Peyer's patch (tissue), 4 donors: ENCODE data around the gene AK4.

ENCODE experiments used
- CTCF ChIP-seq, 6 experiments: fragments of 450-650 bp in 4 of 6; fragments of 200-600 bp in 2 of 6; sonication (generic) in 1 of 6; IDR thresholded peaks; one replicate each; pipeline ENCODE4 v1.5.1; 2017 to 2019; ENCODE audit warnings: antibody characterized with exemption in 6 of 6, mild to moderate bottlenecking in 3 of 6, moderate library complexity in 1 of 6
- POLR2A ChIP-seq, 2 donors: fragments of 450-650 bp; IDR thresholded peaks; one replicate each; pipeline ENCODE4 v1.5.1; 2017; ENCODE audit warnings: antibody characterized with exemption in 2 of 2, mild to moderate bottlenecking in 2 of 2, moderate library complexity in 2 of 2

DNA sequence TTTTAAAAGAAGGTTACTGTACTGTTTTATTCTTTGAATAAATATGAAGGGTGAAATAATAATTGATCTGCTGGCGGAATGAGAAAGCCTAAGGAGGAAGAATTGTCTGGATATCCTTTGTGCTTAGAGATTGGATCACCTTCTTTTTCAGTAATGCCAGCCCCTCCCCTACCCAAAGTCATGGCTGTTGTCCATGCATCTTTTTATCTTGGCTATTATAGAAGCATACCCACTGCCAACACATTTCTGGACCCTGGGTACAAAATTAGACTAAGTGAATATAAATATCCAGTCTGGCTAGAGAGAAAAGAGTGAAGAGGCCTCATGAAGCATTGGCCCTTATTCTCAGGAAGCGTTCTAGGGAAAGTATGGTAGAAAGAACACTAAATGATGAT lies 28.1 kb downstream of the AK4 start:
- TF ChIP-seq CTCF (IDR thresholded peaks at IDR 0.05) (no peak), POLR2A (IDR thresholded peaks at IDR 0.05) (no peak)
